8988T (cell line): Measurements from ENCODE around the gene PRRC2A.

Experiments used
- DNase-seq: peaks from one replicate; pipeline ENCODE4 v3.0.0; 2011

Gene PRRC2A

DNA sequence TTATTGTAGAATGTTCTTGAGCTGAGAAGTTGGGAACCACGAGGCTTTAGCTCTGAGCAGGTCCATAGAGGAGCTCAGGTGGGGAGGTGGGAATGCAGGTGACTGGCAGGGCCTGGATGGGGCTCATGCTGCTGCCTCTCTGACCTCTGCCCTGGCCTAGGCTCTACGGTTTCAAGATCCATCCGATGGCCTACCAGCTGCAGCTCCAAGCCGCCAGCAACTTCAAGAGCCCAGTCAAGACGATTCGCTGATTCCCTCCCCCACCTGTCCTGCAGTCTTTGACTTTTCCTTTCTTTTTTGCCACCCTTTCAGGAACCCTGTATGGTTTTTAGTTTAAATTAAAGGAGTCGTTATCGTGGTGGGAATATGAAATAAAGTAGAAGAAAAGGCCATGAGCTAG is 49.2 kb downstream of the PRRC2A start, which contains the start of gene LY6G5B:
LY6G5B (plus strand) TSS at position 301 of the 400 bp plus-strand sequence. CDS start 975 bp downstream, outside the sequence.
- no peak for DNase-seq

GRCh38 chr6:31676322-31676903 is 55.9 kb downstream of the PRRC2A start:
- DNase-seq: no peak

- DNase-seq: no peak
Measured at GRCh38 chr6:31676904-31677303, 56.4 kb downstream of the PRRC2A start.

GRCh38 chr6:31677955-31678354 is 57.4 kb downstream of the PRRC2A start:
- DNase-seq: no peak

DNA sequence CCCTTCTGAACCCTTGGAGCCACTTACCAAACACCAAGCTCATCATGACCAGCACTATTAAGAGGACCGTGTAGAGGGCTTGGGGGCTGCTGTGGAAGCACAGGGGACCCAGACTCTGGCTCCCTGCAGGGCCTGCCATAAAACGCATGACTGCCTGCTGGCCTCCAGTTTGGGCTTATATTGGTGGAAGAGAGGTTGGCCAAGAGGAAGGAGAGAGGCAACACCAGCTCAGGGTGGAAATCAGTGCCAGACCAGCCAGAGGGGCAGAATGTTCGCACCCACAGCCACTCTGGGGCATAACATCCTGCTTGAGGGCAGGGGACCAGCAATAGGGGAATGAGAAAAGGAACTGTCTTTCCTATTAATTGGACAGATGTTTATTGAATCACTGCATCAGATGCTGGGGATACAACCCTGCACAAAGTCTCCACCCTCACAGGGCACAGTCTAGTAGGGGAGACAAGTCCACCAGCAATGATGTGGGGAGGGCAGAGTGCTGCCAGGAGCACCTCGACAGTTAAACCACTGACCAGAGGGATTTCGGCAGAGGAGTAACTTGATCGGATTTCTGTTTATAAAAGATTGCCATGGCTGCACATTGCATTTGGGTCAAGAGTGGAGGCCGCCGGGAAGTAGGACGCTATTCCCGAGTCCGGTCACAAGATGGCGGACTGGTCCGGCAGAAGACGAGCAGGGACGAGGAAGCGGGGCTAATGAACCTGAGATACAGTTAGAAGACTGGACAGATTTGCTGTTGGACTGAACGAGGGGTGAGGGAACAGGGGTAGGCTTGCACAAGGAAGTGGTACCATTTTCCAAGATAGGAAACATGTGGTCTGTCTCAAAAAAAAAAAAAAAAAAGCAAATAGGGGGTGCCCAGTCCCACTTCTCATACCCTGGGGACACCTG is 60.0 kb downstream of the PRRC2A start, which contains the start of gene LY6G5C:
LY6G5C (minus strand) TSS at position 842 of the 909 bp plus-strand sequence; CDS start at position 148, 694 bp downstream.
- peak; percentile 63 for DNase-seq

DNA sequence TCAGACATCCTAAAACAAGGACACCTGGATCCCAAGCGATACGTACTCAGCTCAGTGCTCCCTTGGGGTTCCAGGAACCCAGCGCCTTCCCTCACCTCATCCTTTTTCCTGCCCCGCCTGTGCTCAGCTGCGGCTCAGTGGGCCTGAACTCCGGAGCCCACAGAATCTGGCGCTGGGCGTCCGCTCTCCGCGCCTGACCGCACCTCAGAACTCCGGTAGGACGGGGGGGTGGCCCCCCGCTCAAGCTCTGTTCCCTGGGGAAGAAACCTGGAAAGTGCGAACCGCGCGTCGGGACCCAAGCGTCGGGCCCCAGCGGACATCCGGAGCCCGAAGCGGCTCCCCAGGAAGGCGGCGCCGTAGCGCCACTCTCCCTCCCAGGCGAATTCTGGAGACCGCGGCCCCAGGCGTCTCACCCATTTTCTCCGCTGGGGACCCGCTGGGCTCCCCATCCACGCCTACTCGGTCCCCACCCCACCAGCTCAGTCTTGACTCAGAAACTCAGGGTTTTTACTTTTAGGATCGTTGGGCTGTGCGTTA is 60.7 kb downstream of the PRRC2A start:
- peak; percentile 76 for DNase-seq

DNA sequence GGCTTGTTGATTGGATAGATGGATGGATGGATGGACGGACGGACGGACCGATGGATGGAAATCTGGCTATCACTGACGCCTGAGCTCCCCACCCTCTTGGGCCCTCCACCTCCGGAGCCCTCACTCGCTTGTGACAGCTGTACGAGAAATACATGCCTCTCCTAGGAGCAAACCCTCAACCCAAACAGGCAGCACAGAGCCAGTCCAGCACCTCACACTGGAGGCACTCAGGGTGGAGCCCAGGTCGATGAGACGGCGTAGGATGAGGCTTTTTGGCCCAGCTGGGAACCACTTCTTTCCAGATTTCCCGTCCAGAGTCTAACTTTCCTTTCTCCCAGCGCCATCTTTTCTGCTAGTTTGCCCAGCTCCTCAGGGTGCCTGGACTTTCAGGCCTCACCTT is 63.1 kb downstream of the PRRC2A start:
- no peak for DNase-seq

DNA sequence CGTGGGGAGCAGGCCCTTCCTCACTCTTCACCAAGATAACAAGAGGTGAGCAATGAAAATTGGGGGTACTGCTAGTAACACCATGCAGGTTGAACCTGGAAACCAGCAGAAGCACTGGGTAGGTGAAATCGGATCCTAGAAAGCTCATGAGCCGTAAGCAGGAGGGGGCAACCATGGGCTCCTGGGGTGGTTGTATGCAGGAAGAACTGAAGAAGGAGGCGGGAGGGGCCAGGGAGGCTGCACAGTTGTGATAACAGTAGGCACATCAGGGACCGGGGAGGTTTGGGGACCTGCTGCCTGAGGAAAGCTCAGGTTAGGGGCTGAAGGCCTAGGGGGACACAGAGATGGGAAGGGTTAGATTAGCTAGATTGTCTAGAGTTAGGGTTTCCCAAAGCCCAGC is 66.0 kb downstream of the PRRC2A start:
- DNase-seq: no peak

DNA sequence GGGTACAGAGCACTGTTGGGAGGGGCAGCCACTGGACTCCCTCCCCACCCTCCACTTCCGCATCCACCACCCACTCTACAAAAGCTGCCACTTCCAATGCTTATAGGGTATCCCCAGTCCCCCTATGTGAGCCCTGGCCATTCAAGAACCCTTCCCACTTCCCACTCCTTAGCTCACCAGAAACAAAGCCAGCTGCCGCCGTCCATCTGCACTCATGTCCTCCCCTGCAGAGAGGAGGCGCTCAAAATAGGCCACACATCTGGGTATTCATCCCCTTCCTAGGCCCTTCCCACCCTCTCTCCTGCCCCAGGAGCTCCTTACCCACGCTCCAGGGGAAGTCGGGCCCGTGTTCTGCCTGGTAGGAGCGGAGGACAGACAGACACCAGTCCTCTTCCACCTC is 66.8 kb downstream of the PRRC2A start:
- no peak for DNase-seq
